Left lung (tissue), 10 donors: ENCODE measurements around the gene RPGR. TPM values are rescaled to one million over a fixed set of nuclear protein-coding genes. Genes with fewer than 3 reads are reported as not detected.
A peak's percentile ranks its signal among the peaks of the same experiment; 100 is the strongest.

Experiments used
- ATAC-seq: fragments of 200-7000 bp; cut with Tn5 transposase; one replicate; pipeline ENCODE4 v1.9.1; 2020; ENCODE audit warnings: moderate library complexity
- DNase-seq, 4 donors: peaks; one replicate each; pipeline ENCODE4 v3.0.0-alpha.2; 2013 to 2020
- H3K27ac ChIP-seq, 2 donors: fragments of 200-600 bp; sonication (generic) in 1 of 2; one replicate each; pipeline versions ENCODE4 v1.5.0 to v1.8.0; 2020 to 2021
- H3K27me3 ChIP-seq, 2 donors: fragments of 200-600 bp; sonication (generic) in 1 of 2; one replicate each; pipeline versions ENCODE4 v1.5.0 to v1.8.0; 2020 to 2021
- H3K36me3 ChIP-seq, 2 donors: fragments of 200-600 bp; sonication (generic) in 1 of 2; one replicate each; pipeline versions ENCODE4 v1.5.0 to v1.8.0; 2020 to 2021
- H3K4me1 ChIP-seq, 2 donors: fragments of 200-600 bp; one replicate each; pipeline ENCODE4 v1.8.0; 2021
- H3K4me3 ChIP-seq, 2 donors: fragments of 200-600 bp; sonication (generic) in 1 of 2; one replicate each; pipeline versions ENCODE4 v1.5.0 to v1.8.0; 2020 to 2021; ENCODE audit warnings: mild to moderate bottlenecking in 1 of 2
- H3K9me3 ChIP-seq, 2 donors: fragments of 200-600 bp; sonication (generic) in 1 of 2; one replicate each; pipeline versions ENCODE4 v1.5.0 to v1.8.0; 2020 to 2021
- CTCF ChIP-seq, 2 donors: fragments of 200-600 bp; sonication (generic) in 1 of 2; IDR thresholded peaks; one replicate each; pipeline versions ENCODE4 v1.5.0 to v1.8.0; 2021; ENCODE audit warnings: antibody characterized with exemption in 2 of 2
- intact Hi-C, 2 donors: fragments of 100-400 bp; cut with DNase I; formaldehyde crosslinking; loops; one replicate each; pipeline versions ENCODE4 v1.11.2 to v1.14.2; 2022
- polyA plus RNA-seq, 6 donors: library from polyadenylated mRNA; unstranded; fragments of 120-200 nt; gene quantifications; one replicate each; pipeline ENCODE4 v1.2.1, GENCODE V29; 2013; ENCODE audit not compliant: insufficient read length in 6 of 6
- total RNA-seq, 2 donors: library from RNA; stranded (reverse); fragmentation: NEBNext Ultra II Directional; extraction: Animal tissue kit (Norgen Biotek cat#: 25700); gene quantifications; one replicate each; pipeline ENCODE4 v1.2.1, GENCODE V29; 2021
- donor health status: DM: no; HTN: yes; CAD: no.
- donor health status: DM: no; HTN: no; CAD: no.

RPGR gene
- total and polyA plus RNA-seq, 8 donors: 10.6 to 26.2 (median 19.7) TPM

- H3K36me3 ChIP-seq: no peaks in the 10 kb centered on the region
- intact Hi-C loops: no loop called here
- ATAC-seq (no peak), DNase-seq (no peak)
- H3K27ac ChIP-seq: no peak overlapping the region
- no peaks in the 10 kb centered on the region for H3K9me3 ChIP-seq
- no peaks in the 10 kb centered on the region for H3K4me1 ChIP-seq
- H3K27me3 ChIP-seq: peaks cover 7 to 26% of the 10 kb centered on the region in 2 donors
- H3K4me3 ChIP-seq: no peak overlapping the region
- TF ChIP-seq CTCF (IDR thresholded peaks at IDR 0.05): no peak
Observed at GRCh38 chrX:38224160-38224559, 103.1 kb downstream of the RPGR start.

GRCh38 chrX:38221391-38221929 lies 105.8 kb downstream of the RPGR start:
- intact Hi-C loops: no loop called here
- DNase-seq: no peak
- Histone ChIP-seq H3K4me1 (no peaks in the 10 kb centered on the region), H3K36me3 (no peaks in the 10 kb centered on the region), H3K4me3 (no peak overlapping the region), H3K27ac (no peak overlapping the region), H3K9me3 (no peaks in the 10 kb centered on the region), H3K27me3 (peaks cover 7 to 33% of the 10 kb centered on the region in 2 donors)
- no peak for ATAC-seq
- no peak for TF ChIP-seq CTCF (IDR thresholded peaks at IDR 0.05)

- Histone ChIP-seq H3K27me3 (peaks cover 7 to 33% of the 10 kb centered on the region in 2 donors), H3K4me3 (peak within 1 kb of the TSS; percentile 14 to 47), H3K36me3 (no peaks in the 10 kb centered on the region), H3K27ac (peak within 1 kb of the TSS in 1 of 2 donors; percentile 8), H3K4me1 (no peaks in the 10 kb centered on the region), H3K9me3 (no peaks in the 10 kb centered on the region)
- intact Hi-C loops: no loop called here
- DNase-seq (peak in 3 of 4 donors; percentile 19 to 49 (median 41)), ATAC-seq (peak; percentile 75)
- TF ChIP-seq CTCF (IDR thresholded peaks at IDR 0.05): no peak
Observed at GRCh38 chrX:38220415-38221390, 106.6 kb downstream of the RPGR start, which contains the start of gene SRPX. Gene SRPX (minus strand): TSS chrX:38220871. CDS start chrX:38220792, 79 bp downstream.

GRCh38 chrX:38220024-38220414 lies 107.3 kb downstream of the RPGR start:
- Histone ChIP-seq H3K4me3 (peak overlapping the region; percentile 14 to 47), H3K4me1 (no peaks in the 10 kb centered on the region), H3K9me3 (no peaks in the 10 kb centered on the region), H3K27ac (no peak overlapping the region), H3K36me3 (no peaks in the 10 kb centered on the region), H3K27me3 (peaks cover 7 to 33% of the 10 kb centered on the region in 2 donors)
- DNase-seq (peak in 3 of 4 donors; percentile 11 to 48 (median 36)), ATAC-seq (peak; percentile 78)
- intact Hi-C loops: no loop called here
- no peak for TF ChIP-seq CTCF (IDR thresholded peaks at IDR 0.05)

Other genes starting within 250 kb of the RPGR start
- gene SRPX, start 106.6 kb downstream of the RPGR start, total RNA-seq: 10 to 100 TPM; 43.6 to 54.6 TPM
- gene SRPX, start 106.6 kb downstream of the RPGR start, polyA plus RNA-seq: 10 to 100 TPM; 27.0 to 34.0 (median 31.9) TPM
- gene OTC, start 25.1 kb upstream of the RPGR start, total RNA-seq: 1 to 10 TPM in 1 of 2 donors, under 1 TPM in 1; 0.87 to 1.5 TPM
- under 1 TPM in 3 of 6 donors, not detected in 3; 0.14 to 0.26 (median 0.21) TPM for gene OTC, start 25.1 kb upstream of the RPGR start, polyA plus RNA-seq
- 10 to 100 TPM; 34.8 to 52.3 TPM for gene TSPAN7, start 234.0 kb upstream of the RPGR start, total RNA-seq
- 10 to 100 TPM; 33.8 to 50.9 (median 45.9) TPM for gene TSPAN7, start 234.0 kb upstream of the RPGR start, polyA plus RNA-seq